GM12891 (cell line): Measurements from ENCODE around the gene PCNT.

Source experiments
- POLR2A ChIP-seq: IDR thresholded peaks from 2 replicates; pipeline ENCODE4 v1.6.1; 2011; ENCODE audit warnings: low read depth, low read length, control low read depth
- POLR2AphosphoS5 ChIP-seq: IDR thresholded peaks from 2 replicates; pipeline ENCODE4 v1.6.1; 2011; ENCODE audit warnings: low read depth, low read length, control low read depth
- POU2F2 ChIP-seq: IDR thresholded peaks from 2 replicates; pipeline ENCODE4 v1.6.1; 2011; ENCODE audit warnings: low read depth, mild to moderate bottlenecking, control low read depth, low read length, moderate library complexity
- SPI1 ChIP-seq: IDR thresholded peaks from 2 replicates; pipeline ENCODE4 v1.6.1; 2011; ENCODE audit warnings: low read depth, low read length, control low read depth
- TAF1 ChIP-seq: IDR thresholded peaks from 2 replicates; pipeline ENCODE4 v1.6.1; 2011; ENCODE audit warnings: low read depth, low read length, control low read depth

GRCh38 chr21:46381541-46381940 is 57.6 kb downstream of the PCNT start:
- TF ChIP-seq POLR2A (no peak), POLR2AphosphoS5 (no peak), SPI1 (no peak), TAF1 (no peak), POU2F2 (no peak)
